ENCODE results near the gene SFMBT1. TPM values are rescaled to one million over a fixed set of nuclear protein-coding genes. Genes with fewer than 3 reads are reported as not detected.

Gene SFMBT1
- polyA plus RNA-seq, 1 donor: 12.5 TPM

DNA sequence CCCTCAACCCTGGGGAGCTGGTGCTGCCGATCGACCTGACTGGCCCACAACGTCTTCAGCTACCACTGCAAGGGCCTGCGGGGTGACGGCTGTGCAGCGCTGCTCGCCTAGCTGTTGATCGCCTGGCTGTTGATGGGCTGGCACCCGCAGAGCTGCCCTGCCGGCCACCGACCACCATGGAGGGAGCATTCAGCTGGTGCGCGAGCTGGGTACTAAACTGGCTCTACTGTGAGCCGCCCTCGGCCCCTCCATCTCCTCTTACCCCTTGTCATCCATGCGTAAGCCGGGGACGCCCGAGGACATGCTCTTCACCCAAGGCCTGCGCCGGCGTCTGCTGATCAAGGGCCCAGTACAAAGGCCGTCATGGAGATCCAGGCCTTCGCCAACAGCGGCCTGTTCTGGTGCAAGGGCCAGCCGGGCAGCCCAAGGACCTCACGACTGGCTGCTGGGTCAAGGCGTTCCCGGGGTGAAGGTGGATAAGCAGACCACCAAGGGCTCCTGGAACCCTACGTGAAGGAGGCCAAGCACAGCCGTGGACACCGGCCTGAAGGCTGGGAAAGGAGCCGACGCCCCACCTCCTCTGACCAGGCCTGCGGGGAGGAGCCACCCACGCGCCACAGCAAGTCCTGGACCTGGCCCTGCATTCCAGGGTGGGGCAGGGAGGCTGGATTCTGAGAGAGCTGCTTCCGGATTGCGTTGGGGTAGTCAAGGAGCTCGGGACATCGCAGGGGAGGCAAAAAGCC lies 46.9 kb downstream of the SFMBT1 start:
- DNase-seq: no peak

DNA sequence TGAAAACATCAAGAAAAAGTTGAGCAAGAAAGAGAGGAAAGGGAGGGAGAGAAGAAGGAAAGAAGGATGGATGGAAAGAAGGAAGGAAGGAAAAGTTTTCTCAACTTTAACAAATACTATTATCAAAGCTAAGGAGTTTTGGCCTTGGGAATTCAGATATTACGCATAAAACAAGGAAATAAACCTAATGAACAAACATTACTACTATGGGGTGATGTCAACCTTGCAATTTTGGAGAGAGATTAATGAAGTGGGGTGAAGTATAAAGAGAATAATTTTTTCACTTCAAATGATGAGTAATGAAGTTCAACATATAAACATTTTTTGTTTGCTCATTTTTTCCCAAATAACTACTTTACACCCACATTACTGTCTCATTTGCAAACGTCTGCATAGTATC lies 55.2 kb downstream of the SFMBT1 start:
- no peak for DNase-seq

DNA sequence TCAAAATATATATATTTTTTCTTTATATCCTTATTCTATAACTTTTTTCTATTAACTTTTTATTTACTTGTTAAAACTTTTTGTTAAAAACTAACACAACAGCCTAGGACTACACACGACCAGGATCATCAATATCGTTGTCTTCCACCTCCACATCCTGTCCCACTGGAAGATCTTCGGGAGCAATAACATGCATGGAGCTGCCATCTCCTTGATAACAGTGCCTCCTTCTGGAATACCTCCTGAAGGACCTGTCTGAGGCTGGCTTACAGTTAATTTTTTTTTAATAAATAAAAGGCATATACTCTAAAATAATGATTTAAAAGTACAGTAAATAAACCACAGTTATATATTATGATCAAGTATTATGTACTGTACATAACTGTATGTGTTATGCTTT lies 58.9 kb downstream of the SFMBT1 start:
- no peak for DNase-seq

DNA sequence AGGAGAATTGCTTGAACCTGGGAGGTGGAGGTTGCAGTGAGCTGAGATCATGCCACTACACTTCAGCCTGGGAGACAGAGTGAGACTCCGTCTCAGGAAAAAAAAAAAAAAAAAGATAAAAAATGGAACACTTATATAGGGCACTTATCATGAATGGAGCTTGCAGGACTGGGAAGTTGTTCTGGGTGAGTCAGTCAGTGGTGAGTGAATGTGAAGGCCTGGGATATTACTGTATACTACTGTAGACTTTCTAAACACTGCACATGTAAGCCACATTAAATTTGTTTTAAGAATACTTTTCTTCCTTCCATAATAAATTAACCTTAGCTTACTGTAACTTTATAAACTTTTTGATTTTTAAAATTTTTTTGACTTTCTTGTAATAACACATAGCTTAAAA lies 59.8 kb downstream of the SFMBT1 start:
- no peak for DNase-seq

DNA sequence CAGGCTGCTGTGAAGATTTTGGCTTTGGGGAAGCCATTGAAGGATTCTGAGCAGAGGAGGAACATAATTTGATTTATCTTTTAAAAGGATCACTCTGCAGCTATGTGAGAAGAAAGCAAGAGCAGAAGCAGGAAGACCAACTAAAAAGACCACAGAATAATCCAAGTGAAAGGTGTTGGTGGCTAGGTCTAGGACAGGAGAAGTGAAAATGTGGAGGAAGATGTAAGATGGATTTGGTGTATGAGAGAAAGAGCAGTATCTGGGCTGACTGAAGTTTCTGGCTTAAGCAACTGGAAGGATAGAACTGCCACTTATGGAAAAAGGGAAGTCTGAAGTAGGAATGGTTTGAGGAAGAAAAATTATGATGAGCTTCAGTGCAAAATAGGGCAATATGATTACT lies 62.0 kb downstream of the SFMBT1 start:
- no peak for DNase-seq

DNA sequence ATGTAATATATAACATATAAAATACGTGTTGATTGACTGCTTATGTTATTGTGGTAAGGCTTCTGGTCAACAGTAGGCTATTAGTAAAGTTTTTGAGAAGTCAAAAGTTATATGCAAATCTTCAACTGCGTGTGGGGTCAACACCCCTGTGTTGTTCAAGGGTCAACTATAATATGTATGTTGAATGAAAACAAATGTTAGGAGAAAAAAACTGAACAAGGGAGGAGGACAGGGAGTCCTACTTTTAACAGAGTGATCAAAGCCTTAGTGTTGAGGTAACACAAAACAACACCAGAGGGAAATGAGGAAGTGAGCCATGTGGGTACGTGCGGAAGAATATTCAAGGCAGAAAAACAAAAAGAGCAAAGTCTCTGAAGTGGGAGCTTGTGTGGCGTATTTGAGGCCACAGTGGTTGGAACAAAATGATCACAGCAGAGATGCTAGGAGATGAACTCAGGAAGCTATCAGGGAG lies 62.5 kb downstream of the SFMBT1 start:
- DNase-seq: no peak

DNA sequence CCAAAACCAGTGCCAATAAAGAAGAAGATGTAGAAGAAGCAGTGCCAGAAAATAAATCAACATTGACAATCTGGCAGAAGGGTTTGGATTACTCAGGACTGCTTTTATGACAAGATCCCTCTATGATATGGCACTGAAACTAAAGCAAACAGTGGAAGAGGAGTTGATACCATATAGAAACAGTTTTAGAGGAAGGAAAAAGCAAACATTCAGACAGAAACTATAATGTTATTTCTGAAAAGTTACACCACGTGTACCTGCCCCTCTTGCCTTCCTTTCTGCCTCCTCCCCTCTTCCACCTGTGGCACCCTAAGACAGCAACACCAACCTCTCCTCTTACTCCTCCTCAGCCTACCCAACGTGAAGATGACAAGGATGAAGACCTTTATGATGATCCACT lies 63.0 kb downstream of the SFMBT1 start:
- no peak for DNase-seq

DNA sequence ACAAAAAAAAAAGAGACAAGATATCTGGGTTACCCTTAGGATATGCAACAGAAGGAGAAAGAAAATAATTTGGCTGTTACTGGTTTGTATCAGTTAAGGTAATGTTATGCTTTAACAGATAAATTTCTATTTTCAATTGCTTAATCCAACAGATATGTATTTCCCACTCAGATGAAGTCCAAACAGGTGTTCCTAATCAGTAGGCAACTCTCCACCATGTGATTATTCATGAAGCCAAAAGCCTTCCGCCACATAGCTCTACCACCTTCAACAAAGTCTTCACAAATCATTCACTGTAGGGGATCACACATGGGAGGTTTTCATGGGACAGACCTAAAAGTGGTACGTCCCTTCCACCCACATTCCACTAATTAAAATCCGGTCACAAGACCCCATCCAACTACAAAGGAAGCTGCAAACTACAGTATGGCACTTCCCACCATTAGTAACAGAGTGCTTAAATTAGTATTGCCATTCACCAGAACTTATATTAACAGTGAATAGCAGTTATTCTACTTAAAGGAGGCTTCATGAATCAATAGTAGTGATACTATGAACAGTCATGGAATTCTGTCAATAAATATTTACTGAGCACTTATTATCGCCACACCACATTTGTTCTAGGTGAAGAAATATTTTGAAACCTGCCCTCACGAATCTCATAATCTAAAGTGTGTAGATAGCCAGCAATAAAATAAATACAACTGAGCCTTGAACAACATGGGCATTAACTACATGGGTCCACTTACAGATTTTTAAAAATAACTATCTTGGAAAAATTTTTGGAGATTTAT lies 66.5 kb downstream of the SFMBT1 start:
- DNase-seq: no peak

DNA sequence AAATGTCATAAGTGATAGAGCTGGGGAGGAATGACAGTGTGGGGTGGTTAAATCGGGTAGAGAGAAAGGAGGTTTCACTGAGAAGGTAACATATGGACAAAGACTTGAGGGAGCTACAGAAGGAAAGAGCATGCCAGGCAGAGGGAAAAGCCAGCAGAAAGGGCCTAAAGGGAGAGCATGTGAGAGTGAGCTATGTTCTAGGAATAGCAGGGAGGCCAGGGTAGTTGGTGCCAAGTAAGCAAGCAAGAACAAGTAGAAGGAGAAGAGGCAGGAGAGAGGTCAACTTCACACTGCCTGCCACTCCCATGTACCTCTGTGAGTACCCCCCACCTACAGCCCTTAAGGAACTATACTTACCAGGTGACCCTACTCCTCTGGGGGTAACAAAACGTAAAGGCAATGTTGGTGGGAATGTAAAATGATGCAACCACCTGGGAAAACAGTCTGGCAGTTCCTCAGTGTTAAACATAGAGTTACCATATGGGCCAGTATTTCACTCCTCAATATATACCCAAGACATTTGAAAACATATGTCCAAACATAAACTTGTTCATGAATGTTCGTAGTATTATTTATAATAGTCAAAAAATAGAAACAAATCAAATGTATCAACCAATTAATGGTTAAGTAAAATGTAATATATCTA lies 67.6 kb downstream of the SFMBT1 start:
- DNase-seq: no peak

DNA sequence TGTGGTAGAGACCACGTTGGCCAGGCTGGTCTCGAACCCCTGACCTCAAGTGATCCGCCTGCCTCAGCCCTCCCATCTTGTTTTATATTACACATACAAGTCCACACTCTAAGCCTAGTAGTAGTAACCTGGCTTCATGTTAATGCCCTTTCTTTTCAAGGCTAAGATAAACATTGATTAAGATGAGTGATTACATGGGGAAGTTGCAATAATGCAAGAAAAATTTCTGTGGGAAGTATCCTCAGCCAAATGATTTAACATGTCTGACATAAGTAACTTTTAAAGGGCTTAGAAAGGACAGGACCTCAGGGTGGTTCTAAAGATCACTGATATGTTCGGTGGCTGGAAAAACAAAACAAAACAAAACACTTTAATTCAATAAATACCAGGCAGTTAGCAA lies 72.1 kb downstream of the SFMBT1 start:
- DNase-seq: no peak

DNA sequence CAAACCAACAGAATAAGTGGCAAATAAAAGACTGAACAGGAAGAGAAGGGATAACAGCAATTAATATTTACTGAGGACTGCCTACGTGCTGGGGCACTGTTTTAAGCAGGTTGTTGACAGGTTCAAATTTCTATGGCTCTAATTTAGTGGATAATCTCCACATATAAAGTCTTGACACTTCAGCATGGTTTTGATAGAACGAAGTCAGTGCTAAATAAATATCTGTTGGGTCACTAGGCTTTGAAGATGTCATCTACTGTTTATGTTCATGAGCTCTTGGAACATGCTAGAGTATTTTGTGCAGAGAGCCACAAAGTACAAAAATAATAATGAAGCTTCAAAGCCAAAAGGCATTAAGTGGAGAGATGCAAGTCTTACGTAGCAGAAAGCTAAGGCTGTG lies 74.0 kb downstream of the SFMBT1 start:
- DNase-seq: no peak

DNA sequence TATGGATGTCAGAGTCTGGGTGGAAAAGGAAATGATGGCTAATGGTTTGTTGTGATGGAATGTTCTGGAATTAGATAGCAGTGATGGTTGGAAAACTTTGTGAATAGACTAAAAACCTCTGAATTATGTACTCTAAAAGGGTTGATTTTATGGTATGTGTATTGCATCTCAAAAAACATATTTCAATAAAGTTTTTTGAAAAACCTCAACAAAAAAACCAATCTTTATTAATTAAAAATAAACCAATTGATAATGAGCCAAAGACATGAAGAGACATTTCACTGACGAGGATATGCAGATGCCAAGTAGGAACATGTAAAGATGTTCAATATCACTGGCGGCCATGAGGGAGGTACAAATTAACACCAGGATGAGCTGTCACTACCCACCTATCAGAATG lies 78.5 kb downstream of the SFMBT1 start:
- no peak for DNase-seq

DNA sequence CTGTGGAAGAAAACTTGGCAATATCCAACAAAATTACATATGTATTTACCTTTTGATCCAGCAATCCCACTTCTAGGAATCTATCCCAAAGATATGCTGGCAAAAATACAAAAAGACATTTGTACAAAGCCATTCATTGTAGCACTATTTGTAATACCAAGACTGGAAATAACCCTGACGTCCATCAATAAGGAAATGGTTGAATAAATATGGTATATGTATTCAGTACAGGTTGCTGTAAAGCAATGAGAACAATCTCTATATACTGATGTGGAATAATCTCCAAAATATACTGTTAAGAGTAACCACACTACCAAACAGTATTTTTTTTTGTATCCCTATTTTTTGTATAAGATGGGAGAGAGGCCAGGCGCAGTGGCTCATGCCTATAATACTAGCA lies 83.7 kb downstream of the SFMBT1 start:
- DNase-seq: no peak

DNA sequence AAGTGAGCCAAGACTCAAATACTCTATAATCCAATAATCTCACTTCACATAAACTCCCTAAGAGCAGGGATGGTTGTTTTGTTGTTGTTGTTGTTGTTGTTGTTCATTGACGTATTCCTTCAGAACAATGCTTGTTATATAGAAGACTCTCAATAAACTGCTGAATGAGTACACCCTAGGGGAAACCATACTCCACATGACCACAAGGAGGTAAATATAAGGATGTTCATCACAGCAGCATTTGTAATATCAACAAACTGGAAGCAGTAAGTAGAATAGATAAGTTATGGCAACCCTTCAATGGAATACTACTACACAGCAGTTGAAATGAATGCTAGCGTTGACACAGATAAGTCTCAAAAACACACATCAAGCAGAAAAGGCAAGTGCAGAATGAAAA lies 86.1 kb downstream of the SFMBT1 start:
- no peak for DNase-seq

DNA sequence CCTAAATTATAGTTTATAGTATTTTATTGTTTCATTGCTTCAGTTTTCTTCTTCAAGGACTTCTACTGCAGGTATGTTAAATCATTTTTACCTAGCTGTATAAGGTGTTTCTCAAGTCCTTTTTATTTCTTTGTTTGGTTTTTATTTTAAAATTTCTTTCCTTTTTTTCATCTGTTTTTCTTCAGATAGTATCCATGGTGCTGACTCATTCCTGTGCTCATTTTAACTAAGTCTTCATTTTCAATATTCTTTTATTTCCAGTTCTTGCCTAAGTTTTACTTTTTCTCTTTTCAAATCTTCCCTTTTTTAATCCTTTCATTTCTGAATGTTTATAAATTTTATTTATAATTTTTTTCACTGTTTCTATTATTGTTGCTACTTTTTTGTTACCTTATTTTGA lies 106.3 kb downstream of the SFMBT1 start:
- DNase-seq: no peak

DNA sequence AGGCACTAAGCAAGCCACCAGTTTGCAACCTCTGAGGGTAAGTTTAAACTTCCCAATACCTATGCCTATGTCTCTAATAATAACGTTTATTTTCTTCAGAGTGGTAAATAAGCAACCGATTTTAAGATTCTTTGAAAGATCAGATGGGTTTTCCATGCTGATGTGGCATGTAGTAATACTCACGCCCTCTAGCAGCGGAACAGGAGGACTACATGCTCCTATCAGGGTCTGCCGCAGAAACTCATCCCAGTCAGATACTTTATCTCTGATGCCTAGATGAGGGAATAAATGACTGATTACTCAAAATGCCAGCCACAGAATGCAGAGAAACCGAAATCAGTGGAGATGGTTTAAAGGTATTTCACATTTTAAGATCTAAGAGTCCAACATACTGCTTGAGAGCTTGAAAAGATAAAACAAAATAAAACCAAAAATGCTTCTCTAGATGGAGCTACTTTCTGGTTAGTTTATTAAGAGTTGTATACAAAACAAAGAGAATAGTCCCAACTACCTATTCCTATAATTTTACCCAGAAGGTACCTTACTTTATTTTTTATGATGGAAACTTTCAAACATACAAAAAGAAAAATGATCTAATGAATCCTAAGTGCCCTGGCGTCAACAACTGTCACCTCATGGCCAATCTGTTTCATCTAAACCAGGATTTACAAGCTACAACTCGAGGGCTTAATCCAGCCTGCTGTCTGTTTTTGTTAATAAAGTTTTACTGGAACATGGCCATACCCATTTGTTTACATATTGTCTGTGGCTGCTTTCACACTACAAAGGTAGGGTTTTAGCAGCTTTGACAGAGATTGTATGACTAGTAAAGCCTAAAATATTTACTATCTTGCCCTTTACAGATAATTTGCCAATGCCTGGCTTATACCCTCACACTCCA lies 111.0 kb downstream of the SFMBT1 start:
- DNase-seq: peak; percentile 32

DNA sequence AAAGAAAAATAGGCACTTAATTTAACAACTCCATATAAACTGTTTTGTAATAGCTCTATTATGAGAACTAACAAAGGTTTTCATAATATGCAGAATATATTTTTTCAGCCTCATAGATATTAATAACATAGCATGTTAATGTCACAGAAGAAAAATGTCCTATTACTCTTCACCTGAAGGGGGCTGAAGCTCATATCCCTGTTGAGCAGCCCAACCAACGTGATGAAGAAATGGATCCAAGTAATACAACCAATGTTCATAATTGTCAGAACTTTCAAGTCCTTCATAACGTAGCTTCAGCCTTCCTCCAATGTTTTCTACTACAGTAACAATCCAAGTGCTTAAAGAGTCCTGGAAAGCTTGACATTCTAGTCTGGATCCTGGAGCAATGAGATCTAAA lies 114.0 kb downstream of the SFMBT1 start:
- DNase-seq: no peak

DNA sequence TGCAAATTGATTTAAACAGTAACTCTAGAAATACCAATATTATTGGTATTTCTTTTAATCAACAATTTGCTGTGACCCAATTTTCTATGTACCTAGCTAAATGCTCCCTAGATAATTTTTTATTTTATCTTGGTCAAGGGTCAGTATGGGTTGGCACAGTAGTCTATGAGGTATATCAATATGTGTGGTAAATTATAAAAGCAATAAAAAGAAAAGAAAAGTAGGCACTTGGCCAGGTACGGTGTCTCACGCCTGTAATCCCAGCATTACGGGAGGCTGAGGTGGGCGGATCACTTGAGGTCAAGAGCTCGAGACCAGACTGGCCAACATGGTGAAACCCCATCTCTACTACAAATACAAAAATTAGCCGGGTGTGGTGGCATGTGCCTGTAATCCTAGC lies 114.5 kb downstream of the SFMBT1 start:
- DNase-seq: no peak

DNA sequence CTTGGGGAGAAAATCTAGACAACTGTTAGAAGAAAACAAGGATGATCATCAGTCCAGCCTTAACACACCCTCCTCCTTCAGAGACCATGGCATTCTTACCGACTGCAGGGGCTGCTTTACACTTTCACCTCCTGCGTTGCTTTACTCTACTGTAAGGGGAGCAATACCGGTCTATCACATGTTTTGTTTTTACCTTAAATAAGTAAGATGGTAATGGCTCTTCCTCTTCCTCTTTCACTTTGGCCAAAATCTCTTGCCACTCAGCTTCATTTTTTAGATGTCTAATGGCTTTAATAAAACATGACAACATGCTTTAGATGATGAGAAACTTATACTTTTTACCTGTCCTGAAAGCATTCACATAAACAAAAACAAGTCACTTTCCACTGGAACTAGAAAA lies 115.1 kb downstream of the SFMBT1 start:
- no peak for DNase-seq

DNA sequence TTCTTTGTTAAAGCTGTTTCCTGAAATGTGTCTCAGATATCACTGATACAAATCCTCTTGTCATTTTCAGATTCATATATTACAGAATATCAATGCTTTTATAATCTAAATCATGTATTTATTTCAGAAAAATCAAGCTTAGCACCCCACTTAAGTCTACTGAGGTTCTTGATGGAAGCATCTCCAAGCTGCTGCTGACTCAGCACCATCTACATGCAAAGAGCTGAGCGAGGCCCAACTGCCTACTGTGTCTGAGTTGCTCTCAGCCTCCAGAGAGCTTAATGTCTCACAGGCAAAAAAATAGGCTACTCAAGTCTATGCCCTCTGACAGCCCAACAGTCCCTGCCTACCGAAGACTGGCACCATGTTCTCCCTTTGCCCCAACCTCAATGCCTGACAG lies 119.3 kb downstream of the SFMBT1 start:
- DNase-seq: no peak

DNA sequence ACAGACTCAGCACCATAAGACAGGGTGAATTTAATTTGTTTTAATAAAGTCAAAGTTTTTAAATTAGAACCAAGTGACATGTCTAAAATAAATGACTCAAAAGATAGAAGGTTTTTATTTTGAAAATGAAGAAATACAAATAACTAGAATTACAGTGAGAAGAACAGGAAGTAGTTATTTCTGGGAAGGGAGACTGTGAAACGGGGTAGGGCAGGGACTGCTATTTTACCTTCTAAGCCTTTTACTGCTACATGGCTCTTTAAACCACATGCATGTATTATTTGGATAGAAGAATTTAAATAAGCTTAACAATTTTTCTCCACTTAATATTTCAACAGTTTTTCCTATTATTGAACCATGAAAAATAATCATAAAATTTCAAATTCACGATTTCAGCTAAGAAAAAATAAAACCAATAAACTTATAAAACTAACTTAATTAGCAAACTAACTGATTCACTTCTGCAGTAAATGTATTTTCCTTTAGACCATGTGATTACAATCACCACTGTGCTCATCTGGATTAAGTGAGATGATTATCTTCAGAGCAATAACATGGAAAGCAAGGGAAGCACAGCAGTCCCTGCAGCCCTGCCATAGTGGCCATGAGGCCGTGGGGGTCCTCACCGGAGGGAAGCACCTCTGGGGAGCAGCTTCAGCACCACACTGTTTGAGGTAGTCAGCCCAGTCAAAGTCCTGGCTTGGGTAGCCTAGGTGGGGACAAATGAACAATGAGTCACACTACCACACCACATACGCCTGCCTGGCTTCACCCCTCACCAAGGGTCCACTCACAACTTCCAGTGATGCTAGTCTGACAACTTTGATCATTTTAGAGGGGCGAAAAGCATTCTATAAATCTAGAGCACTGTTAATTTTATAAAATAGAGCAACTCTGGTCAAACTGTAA lies 120.2 kb downstream of the SFMBT1 start:
- DNase-seq: no peak
